ENCODE data around the gene RHCG. TPM values are rescaled to one million over a fixed set of nuclear protein-coding genes. Genes with fewer than 3 reads are reported as not detected.

The RHCG gene
- total RNA-seq, 1 donor, result not detected

DNA sequence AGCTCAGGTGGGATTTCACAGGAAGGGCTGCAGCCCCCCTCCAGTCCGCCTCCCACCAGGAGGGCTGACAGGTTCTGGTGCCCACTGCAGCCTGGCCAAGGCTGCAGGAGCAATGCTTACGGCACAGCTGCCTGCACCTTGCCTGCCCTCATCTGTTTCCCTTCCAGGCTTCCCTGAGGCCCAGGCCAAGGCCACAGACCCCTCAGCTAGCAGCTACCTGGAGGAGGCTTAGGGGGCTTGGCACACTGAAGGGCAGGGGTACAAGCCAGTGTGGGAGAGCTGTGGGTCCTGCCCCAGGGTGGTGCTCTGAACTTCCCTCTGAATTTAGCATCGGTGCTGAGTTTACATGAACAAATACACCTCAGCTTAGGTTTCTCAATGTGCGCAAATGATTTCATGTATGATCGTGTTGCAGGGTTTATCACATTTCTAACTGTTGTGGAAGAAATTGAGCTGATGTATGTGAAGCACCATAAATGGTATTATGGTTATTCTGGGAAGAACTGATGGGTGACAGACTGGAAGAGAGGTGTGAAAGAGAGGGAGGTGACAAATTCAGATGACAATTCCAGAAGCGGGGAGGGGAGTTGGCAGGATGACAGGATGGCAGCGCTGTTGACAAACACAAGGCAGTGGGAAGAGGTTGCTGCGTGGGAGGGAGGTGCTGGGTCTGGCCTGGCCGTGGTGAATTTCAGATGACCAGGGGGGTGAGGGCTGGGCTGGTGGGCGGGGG lies 6.1 kb downstream of the RHCG start:
- no peaks in the 10 kb centered on the region for H4K20me1 ChIP-seq (ENCODE audit: insufficient read depth, low read length)
- peaks cover 86% of the 10 kb centered on the region for H3K27me3 ChIP-seq (ENCODE audit: insufficient read depth, low read length)
- no peaks in the 10 kb centered on the region for H3K4me1 ChIP-seq (ENCODE audit: insufficient read depth, low read length)
- no peak overlapping the region for H3K27ac ChIP-seq (ENCODE audit: low read depth, low read length)
- no peak for DNase-seq (ENCODE audit: insufficient read length, low spot score, missing footprints)
- no peak overlapping the region for H3K4me3 ChIP-seq (ENCODE audit: insufficient read depth, low read length)
- no peaks in the 10 kb centered on the region for H3K36me3 ChIP-seq (ENCODE audit: insufficient read depth, low read length)
- H2AFZ ChIP-seq (ENCODE audit: low read length), result no peak overlapping the region
- no peak overlapping the region for H3K4me2 ChIP-seq (ENCODE audit: insufficient read depth, low read length)
- H3K9me3 ChIP-seq (ENCODE audit: low read depth, low read length), result no peaks in the 10 kb centered on the region
- TF ChIP-seq, protein P1, sequence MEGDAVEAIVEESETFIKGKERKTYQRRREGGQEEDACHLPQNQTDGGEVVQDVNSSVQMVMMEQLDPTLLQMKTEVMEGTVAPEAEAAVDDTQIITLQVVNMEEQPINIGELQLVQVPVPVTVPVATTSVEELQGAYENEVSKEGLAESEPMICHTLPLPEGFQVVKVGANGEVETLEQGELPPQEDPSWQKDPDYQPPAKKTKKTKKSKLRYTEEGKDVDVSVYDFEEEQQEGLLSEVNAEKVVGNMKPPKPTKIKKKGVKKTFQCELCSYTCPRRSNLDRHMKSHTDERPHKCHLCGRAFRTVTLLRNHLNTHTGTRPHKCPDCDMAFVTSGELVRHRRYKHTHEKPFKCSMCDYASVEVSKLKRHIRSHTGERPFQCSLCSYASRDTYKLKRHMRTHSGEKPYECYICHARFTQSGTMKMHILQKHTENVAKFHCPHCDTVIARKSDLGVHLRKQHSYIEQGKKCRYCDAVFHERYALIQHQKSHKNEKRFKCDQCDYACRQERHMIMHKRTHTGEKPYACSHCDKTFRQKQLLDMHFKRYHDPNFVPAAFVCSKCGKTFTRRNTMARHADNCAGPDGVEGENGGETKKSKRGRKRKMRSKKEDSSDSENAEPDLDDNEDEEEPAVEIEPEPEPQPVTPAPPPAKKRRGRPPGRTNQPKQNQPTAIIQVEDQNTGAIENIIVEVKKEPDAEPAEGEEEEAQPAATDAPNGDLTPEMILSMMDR (IDR thresholded peaks at IDR 0.05; ENCODE audit: extremely low read depth, low read depth, low read length), result no peak
- no peaks in the 10 kb centered on the region for H3K79me2 ChIP-seq (ENCODE audit: insufficient read depth, low read length)

DNA sequence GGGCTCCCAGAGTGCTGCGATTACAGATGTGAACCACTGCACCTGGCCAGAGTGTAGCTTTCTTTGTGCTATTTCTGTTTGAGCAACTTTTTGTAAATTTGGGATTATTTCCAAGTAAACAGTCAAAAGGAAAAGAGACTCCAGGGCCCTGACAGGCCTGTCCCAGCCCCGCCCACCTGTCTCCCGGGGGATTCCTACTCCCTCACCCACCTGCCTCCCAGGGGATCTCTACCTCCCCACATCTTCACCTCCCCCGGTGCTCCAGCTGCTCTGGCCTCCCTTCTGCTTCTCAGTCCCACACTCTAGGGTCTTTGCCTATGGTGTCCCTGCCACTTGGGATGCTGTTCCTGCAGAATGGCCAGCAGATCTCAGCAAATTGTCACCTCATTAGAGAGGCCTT lies 7.0 kb downstream of the RHCG start:
- H3K36me3 ChIP-seq (ENCODE audit: insufficient read depth, low read length), result no peaks in the 10 kb centered on the region
- no peak overlapping the region for H3K4me3 ChIP-seq (ENCODE audit: insufficient read depth, low read length)
- no peaks in the 10 kb centered on the region for H3K79me2 ChIP-seq (ENCODE audit: insufficient read depth, low read length)
- no peak overlapping the region for H2AFZ ChIP-seq (ENCODE audit: low read length)
- peaks cover 79% of the 10 kb centered on the region for H3K27me3 ChIP-seq (ENCODE audit: insufficient read depth, low read length)
- DNase-seq (ENCODE audit: insufficient read length, low spot score, missing footprints), result no peak
- TF ChIP-seq, protein P1 (IDR thresholded peaks at IDR 0.05; ENCODE audit: extremely low read depth, low read depth, low read length), result no peak
- no peak overlapping the region for H3K27ac ChIP-seq (ENCODE audit: low read depth, low read length)
- H4K20me1 ChIP-seq (ENCODE audit: insufficient read depth, low read length), result no peaks in the 10 kb centered on the region
- no peaks in the 10 kb centered on the region for H3K9me3 ChIP-seq (ENCODE audit: low read depth, low read length)
- no peak overlapping the region for H3K4me2 ChIP-seq (ENCODE audit: insufficient read depth, low read length)
- H3K4me1 ChIP-seq (ENCODE audit: insufficient read depth, low read length), result no peaks in the 10 kb centered on the region

DNA sequence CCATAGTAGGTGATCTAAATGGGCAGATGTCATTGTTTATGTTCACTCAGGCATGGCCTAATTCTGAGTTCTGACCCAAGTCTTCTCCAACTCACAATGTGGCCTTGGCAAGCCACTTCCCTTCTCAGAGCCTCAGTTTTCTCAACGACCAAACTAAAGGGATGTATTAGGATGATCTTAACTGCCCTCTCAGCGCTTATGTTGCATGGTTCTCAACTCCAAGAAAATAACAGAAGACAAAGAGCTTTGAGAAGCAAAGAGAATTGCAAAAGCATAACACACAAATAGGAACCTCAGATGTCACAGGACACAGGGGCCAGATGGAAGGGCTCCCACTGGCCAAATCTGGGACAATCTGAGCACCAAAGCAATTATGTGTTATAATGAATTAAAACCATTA lies 8.6 kb downstream of the RHCG start:
- H3K4me3 ChIP-seq (ENCODE audit: insufficient read depth, low read length), result no peak overlapping the region
- H3K4me1 ChIP-seq (ENCODE audit: insufficient read depth, low read length), result no peaks in the 10 kb centered on the region
- no peak overlapping the region for H2AFZ ChIP-seq (ENCODE audit: low read length)
- H3K9me3 ChIP-seq (ENCODE audit: low read depth, low read length), result no peaks in the 10 kb centered on the region
- TF ChIP-seq, protein P1 (IDR thresholded peaks at IDR 0.05; ENCODE audit: extremely low read depth, low read depth, low read length), result no peak
- H3K79me2 ChIP-seq (ENCODE audit: insufficient read depth, low read length), result no peaks in the 10 kb centered on the region
- H3K27ac ChIP-seq (ENCODE audit: low read depth, low read length), result no peak overlapping the region
- no peak overlapping the region for H3K4me2 ChIP-seq (ENCODE audit: insufficient read depth, low read length)
- peaks cover 70% of the 10 kb centered on the region for H3K27me3 ChIP-seq (ENCODE audit: insufficient read depth, low read length)
- H4K20me1 ChIP-seq (ENCODE audit: insufficient read depth, low read length), result no peaks in the 10 kb centered on the region
- no peaks in the 10 kb centered on the region for H3K36me3 ChIP-seq (ENCODE audit: insufficient read depth, low read length)
- no peak for DNase-seq (ENCODE audit: insufficient read length, low spot score, missing footprints)

DNA sequence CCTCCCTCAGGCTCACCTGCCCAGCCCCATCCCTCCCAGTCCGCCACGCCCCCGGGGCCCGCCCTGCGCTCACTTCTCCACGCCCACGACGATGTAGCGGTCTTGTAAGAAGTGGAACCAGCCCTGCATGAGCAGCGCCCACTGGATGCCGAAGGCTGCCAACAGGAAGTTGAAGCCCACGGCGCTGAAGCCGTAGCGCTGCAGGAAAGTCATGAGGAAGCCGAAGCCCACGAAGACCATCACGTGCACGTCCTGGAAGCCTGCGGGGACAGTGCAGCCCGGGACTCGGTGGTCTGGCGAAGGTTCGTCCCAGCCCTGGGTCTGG lies 9.7 kb downstream of the RHCG start:
- Histone ChIP-seq H2AFZ (ENCODE audit: low read length) (no peak overlapping the region), H3K4me1 (ENCODE audit: insufficient read depth, low read length) (no peaks in the 10 kb centered on the region), H3K27me3 (ENCODE audit: insufficient read depth, low read length) (peaks cover 59% of the 10 kb centered on the region), H3K79me2 (ENCODE audit: insufficient read depth, low read length) (no peaks in the 10 kb centered on the region), H3K27ac (ENCODE audit: low read depth, low read length) (no peak overlapping the region), H4K20me1 (ENCODE audit: insufficient read depth, low read length) (no peaks in the 10 kb centered on the region), H3K9me3 (ENCODE audit: low read depth, low read length) (no peaks in the 10 kb centered on the region), H3K36me3 (ENCODE audit: insufficient read depth, low read length) (no peaks in the 10 kb centered on the region), H3K4me2 (ENCODE audit: insufficient read depth, low read length) (no peak overlapping the region), H3K4me3 (ENCODE audit: insufficient read depth, low read length) (no peak overlapping the region)
- DNase-seq (ENCODE audit: insufficient read length, low spot score, missing footprints), result no peak
- TF ChIP-seq, protein P1 (IDR thresholded peaks at IDR 0.05; ENCODE audit: extremely low read depth, low read depth, low read length), result no peak

Measured in osteoblast (primary cell).